ENCODE data around the gene PPL. TPM values are rescaled to one million over a fixed set of nuclear protein-coding genes. Genes with fewer than 3 reads are reported as not detected.

Gene PPL
- total and polyA plus RNA-seq, 2 donors (not counting 3 experiments of a cell fraction or from before 2014, with no cell fraction given): 0.07 to 0.20 TPM

- intact Hi-C loops (cut with micrococcal nuclease) (no loop called here), dilution Hi-C loops (cut with MboI; ENCODE audit: extremely low pct_ligation_motif_present, low sequenced_read_pairs) (no loop called here)
- Histone ChIP-seq H3K27me3 (ENCODE audit: control insufficient read depth in 2 of 2, insufficient read depth in 2 of 2, low read length in 2 of 2) (no peaks in the 10 kb centered on the region), H4K20me1 (replicated peaks; ENCODE audit: control insufficient read depth, extremely low read depth, insufficient read depth, low read length) (no peaks in the 10 kb centered on the region), H3K4me3 (replicated peaks in 1 of 3; ENCODE audit: insufficient read depth in 1 of 3, low read depth in 1 of 3, low read length in 3 of 3) (no peak overlapping the region), H3K9ac (replicated peaks; ENCODE audit: extremely low read depth, insufficient read depth, low read length) (no peak overlapping the region), H3K36me3 (ENCODE audit: control insufficient read depth in 2 of 2, extremely low read depth in 1 of 2, insufficient read depth in 2 of 2, low read length in 2 of 2) (peaks cover 37 to 65% of the 10 kb centered on the region in 2 experiments), H3K4me1 (ENCODE audit: control insufficient read depth, extremely low read depth, insufficient read depth, low read length) (no peaks in the 10 kb centered on the region), H2AFZ (ENCODE audit: low read depth, low read length) (no peak overlapping the region), H3K27ac (ENCODE audit: insufficient read depth, low read depth, low read length) (no peak overlapping the region), H3K4me2 (ENCODE audit: insufficient read depth, low read length) (no peak overlapping the region), H3K9me1 (replicated peaks; ENCODE audit: control insufficient read depth, extremely low read depth, insufficient read depth, low read length) (no peaks in the 10 kb centered on the region), H3K9me3 (replicated peaks; ENCODE audit: control insufficient read depth, insufficient read depth, low read length) (no peaks in the 10 kb centered on the region), H3K79me2 (ENCODE audit: control insufficient read depth, insufficient read depth, low read length) (no peaks in the 10 kb centered on the region)
- ChIA-PET CTCF (no interaction called here), POLR2A (no interaction called here)
- DNase-seq (ENCODE audit: low read depth, low spot score) (no peak), FAIRE-seq (no peak)
- BruUV-seq (replicated peaks): no TSS peak
- no peak for TF ChIP-seq JUN (IDR thresholded peaks at IDR 0.05; ENCODE audit: borderline replicate concordance, insufficient read depth, insufficient read length, low read depth)
- TF ChIP-seq GATA2 (IDR thresholded peaks at IDR 0.05; ENCODE audit: insufficient read depth, insufficient read length, low read depth, low read length): no peak
- TF ChIP-seq MAX (IDR thresholded peaks at IDR 0.05; ENCODE audit: insufficient read depth, insufficient read length): no peak
- no peak for TF ChIP-seq POLR2A (IDR thresholded peaks at IDR 0.05; ENCODE audit: low read depth, low read length)
- TF ChIP-seq POLR2AphosphoS5 (IDR thresholded peaks at IDR 0.05; ENCODE audit: insufficient read depth, low read depth, low read length): no peak
- TF ChIP-seq EZH2 (IDR thresholded peaks at IDR 0.05; ENCODE audit: borderline replicate concordance, low read depth, low read length, severe bottlenecking): no peak
Observed at GRCh38 chr16:4877380-4877685, 59.6 kb downstream of the PPL start.

- Histone ChIP-seq H3K9me1 (replicated peaks; ENCODE audit: control insufficient read depth, extremely low read depth, insufficient read depth, low read length) (no peaks in the 10 kb centered on the region), H3K27me3 (ENCODE audit: control insufficient read depth in 2 of 2, insufficient read depth in 2 of 2, low read length in 2 of 2) (no peaks in the 10 kb centered on the region), H3K79me2 (ENCODE audit: control insufficient read depth, insufficient read depth, low read length) (no peaks in the 10 kb centered on the region), H2AFZ (ENCODE audit: low read depth, low read length) (no peak overlapping the region), H3K36me3 (ENCODE audit: control insufficient read depth in 2 of 2, extremely low read depth in 1 of 2, insufficient read depth in 2 of 2, low read length in 2 of 2) (peaks cover 37 to 69% of the 10 kb centered on the region in 2 experiments), H3K4me2 (ENCODE audit: insufficient read depth, low read length) (no peak overlapping the region), H3K9me3 (replicated peaks; ENCODE audit: control insufficient read depth, insufficient read depth, low read length) (no peaks in the 10 kb centered on the region), H3K27ac (ENCODE audit: insufficient read depth, low read depth, low read length) (no peak overlapping the region), H4K20me1 (replicated peaks; ENCODE audit: control insufficient read depth, extremely low read depth, insufficient read depth, low read length) (no peaks in the 10 kb centered on the region), H3K9ac (replicated peaks; ENCODE audit: extremely low read depth, insufficient read depth, low read length) (no peak overlapping the region), H3K4me3 (replicated peaks in 1 of 3; ENCODE audit: insufficient read depth in 1 of 3, low read depth in 1 of 3, low read length in 3 of 3) (no peak overlapping the region), H3K4me1 (ENCODE audit: control insufficient read depth, extremely low read depth, insufficient read depth, low read length) (no peaks in the 10 kb centered on the region)
- dilution Hi-C loops (cut with MboI; ENCODE audit: extremely low pct_ligation_motif_present, low sequenced_read_pairs) (no loop called here), intact Hi-C loops (cut with micrococcal nuclease) (no loop called here)
- FAIRE-seq (no peak), DNase-seq (ENCODE audit: low read depth, low spot score) (no peak)
- POLR2A ChIA-PET: no interaction called here
- CTCF ChIA-PET: no interaction called here
- BruUV-seq (replicated peaks): no TSS peak
- TF ChIP-seq JUN (IDR thresholded peaks at IDR 0.05; ENCODE audit: borderline replicate concordance, insufficient read depth, insufficient read length, low read depth) (no peak), EZH2 (IDR thresholded peaks at IDR 0.05; ENCODE audit: borderline replicate concordance, low read depth, low read length, severe bottlenecking) (no peak), POLR2A (IDR thresholded peaks at IDR 0.05; ENCODE audit: low read depth, low read length) (no peak), MAX (IDR thresholded peaks at IDR 0.05; ENCODE audit: insufficient read depth, insufficient read length) (no peak), GATA2 (IDR thresholded peaks at IDR 0.05; ENCODE audit: insufficient read depth, insufficient read length, low read depth, low read length) (no peak), MYC (IDR thresholded peaks at IDR 0.05; ENCODE audit: low read depth, low read length) (no peak), POLR2AphosphoS5 (IDR thresholded peaks at IDR 0.05; ENCODE audit: insufficient read depth, low read depth, low read length) (no peak), FOS (IDR thresholded peaks at IDR 0.05; ENCODE audit: borderline replicate concordance, insufficient read depth, low read length) (no peak), CTCF (IDR thresholded peaks at IDR 0.05; ENCODE audit: extremely low read depth in 1 of 2, insufficient read depth in 1 of 2, low read depth in 1 of 2, low read length in 2 of 2) (no peak)
Observed at GRCh38 chr16:4876646-4877379, 60.1 kb downstream of the PPL start.
